Esophagus (tissue), 2 donors: ENCODE measurements around the gene EEF2. TPM values are rescaled to one million over a fixed set of nuclear protein-coding genes. Genes with fewer than 3 reads are reported as not detected.
"Not testable (repeated sequence)": the region's sequence is repeated elsewhere in the genome, so short reads cannot be mapped to it uniquely, and the experiment has no call there.

ENCODE experiments used
- H3K27ac ChIP-seq, 2 donors: one replicate each; pipeline ENCODE4 v1.5.1; 2013; ENCODE audit warnings: low read depth in 2 of 2, mild to moderate bottlenecking in 2 of 2, inconsistent platforms in 1 of 2, low read length in 1 of 2, moderate library complexity in 1 of 2
- H3K27me3 ChIP-seq, 2 donors: one replicate each; pipeline ENCODE4 v1.6.1; 2013; ENCODE audit warnings: low read length in 2 of 2, control low read depth in 1 of 2, mild to moderate bottlenecking in 1 of 2; ENCODE audit not compliant: insufficient read depth in 2 of 2, control insufficient read depth in 1 of 2
- H3K36me3 ChIP-seq, 2 donors: one replicate each; pipeline ENCODE4 v1.6.1; 2013; ENCODE audit warnings: low read length in 1 of 2; ENCODE audit not compliant: control insufficient read depth in 2 of 2, insufficient read depth in 2 of 2
- H3K4me1 ChIP-seq, 2 donors: one replicate each; pipeline ENCODE4 v1.6.1; 2013; ENCODE audit warnings: low read length in 1 of 2; ENCODE audit not compliant: control insufficient read depth in 2 of 2, insufficient read depth in 2 of 2
- H3K4me3 ChIP-seq, 2 donors: one replicate each; pipeline ENCODE4 v1.5.1; 2013; ENCODE audit warnings: low read length in 2 of 2, mild to moderate bottlenecking in 2 of 2, low read depth in 1 of 2, moderate library complexity in 1 of 2
- H3K9me3 ChIP-seq, 2 donors: one replicate each; pipeline ENCODE4 v1.6.1; 2013; ENCODE audit warnings: mild to moderate bottlenecking in 2 of 2, low read depth in 1 of 2, low read length in 1 of 2, moderate library complexity in 1 of 2; ENCODE audit not compliant: control insufficient read depth in 2 of 2, insufficient read depth in 1 of 2
- whole genome bisulfite sequencing, 2 donors: extraction: QIAGEN DNeasy Blood & Tissue Kit; methylation state at CpG; one replicate each; pipeline ENCODE4 v1.1.7; 2013; 5-methylcytosine and 5-hydroxymethylcytosine counted together
- polyA plus RNA-seq, 2 donors: library from polyadenylated mRNA; stranded (reverse); fragments of 200-250 nt; gene quantifications; one replicate each; pipeline ENCODE4 v1.2.3, GENCODE V29; 2013
- donor health status: healthy with polysubstance abuse.
- donor health status: Bipolar disorder and iron deficiency.

EEF2 gene
- polyA plus RNA-seq, 2 donors = 494 to 820 TPM

- Histone ChIP-seq H3K27ac (peak overlapping the region in 1 of 2 donors; percentile 8), H3K27me3 (no peaks in the 10 kb centered on the region), H3K9me3 (no peaks in the 10 kb centered on the region), H3K4me3 (no peak overlapping the region), H3K4me1 (peaks cover 0 to 5% of the 10 kb centered on the region in 2 donors), H3K36me3 (peaks cover 35 to 42% of the 10 kb centered on the region in 2 donors)
- WGBS, 2 donors = 69 to 79% methylated on average over 8 of the region's 8 CpGs
These were observed 10.1 kb downstream of the EEF2 start for GRCh38 chr19:3975144-3975543.

DNA sequence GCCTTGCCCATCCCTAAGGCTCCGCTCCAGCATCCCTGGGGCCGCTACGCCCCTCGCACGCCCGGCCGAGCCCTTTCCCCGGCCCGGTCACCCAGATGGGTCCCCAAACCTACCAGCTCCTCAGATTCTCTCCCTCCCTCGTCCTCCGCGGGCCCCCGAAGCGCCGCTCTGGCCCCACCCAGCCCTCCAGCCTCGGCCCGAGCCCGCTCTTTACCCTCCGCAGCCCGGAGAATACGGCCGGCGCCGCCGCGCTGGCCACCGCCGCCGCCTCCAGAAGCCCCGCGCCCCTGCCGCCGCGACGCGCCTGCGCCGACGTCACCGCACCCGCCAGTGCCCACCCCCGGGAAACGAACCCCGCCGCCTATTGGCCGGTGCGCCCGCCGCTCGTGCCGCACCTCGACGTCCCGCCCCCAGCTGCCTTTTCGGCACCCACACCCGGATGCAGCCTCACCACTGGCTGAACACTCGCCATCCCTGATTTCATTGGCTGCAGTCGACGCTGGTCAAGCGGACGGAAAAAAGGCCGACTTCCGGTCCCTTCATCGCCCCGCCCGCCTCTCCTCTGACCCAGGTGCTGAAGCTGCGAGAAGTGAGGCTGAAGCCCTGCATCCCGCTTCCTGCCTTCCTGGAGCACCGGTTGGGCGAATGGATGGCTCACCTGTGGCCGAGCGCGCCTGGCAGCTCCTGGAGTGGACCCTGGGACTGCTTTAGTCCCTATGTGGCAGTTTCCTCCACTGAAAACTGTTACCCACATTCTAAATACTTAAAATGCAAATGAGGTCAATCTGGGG is 14.3 kb downstream of the EEF2 start, which contains the start of gene DAPK3:
DAPK3 (minus strand) TSS at position 292 of the 791 bp plus-strand sequence. CDS start 1,364 bp downstream, outside the sequence.
- Histone ChIP-seq H3K4me3 (peak within 1 kb of the TSS; percentile 74 to 78), H3K36me3 (peaks cover 10% of the 10 kb centered on the region in 2 donors), H3K27ac (peak within 1 kb of the TSS; percentile 95 to 97), H3K27me3 (no peaks in the 10 kb centered on the region), H3K4me1 (peaks cover 3 to 12% of the 10 kb centered on the region in 2 donors), H3K9me3 (no peaks in the 10 kb centered on the region)
- 0% methylated on average over 73 of the region's 73 CpGs for WGBS, 2 donors

DNA sequence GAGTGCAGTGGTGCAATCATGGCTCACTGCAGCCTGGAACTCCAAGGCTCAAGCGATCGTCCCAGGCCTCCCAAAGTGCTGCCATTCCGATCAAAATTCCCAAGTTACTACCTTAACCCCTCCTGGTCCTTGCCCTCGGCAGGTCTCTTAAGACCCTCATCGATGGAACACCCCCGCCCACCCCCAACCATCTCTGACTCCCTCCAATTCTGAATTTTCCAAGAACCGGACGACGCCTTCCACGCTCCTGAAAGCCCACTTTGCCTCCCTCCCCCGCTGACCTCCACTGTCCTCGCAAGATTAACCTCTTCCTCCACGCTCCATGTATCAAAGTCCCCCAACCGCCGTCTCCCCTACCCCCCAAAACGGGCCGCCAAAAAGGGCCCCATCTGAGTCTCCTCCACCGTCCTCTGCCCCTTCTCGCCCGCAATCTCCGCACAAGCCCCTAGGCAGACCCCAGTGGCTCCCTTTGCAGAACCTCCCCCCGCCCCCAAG is 14.9 kb downstream of the EEF2 start:
- peak overlapping the region; percentile 95 to 97 for H3K27ac ChIP-seq
- WGBS, 2 donors = 0 to 1% methylated on average over 21 to 22 of the region's 22 CpGs
- peak overlapping the region; percentile 74 to 78 for H3K4me3 ChIP-seq
- peaks cover 3 to 12% of the 10 kb centered on the region in 2 donors for H3K4me1 ChIP-seq
- H3K9me3 ChIP-seq = no peaks in the 10 kb centered on the region
- peaks cover 5 to 6% of the 10 kb centered on the region in 2 donors for H3K36me3 ChIP-seq
- H3K27me3 ChIP-seq = no peaks in the 10 kb centered on the region

GRCh38 chr19:3969435-3970312 is 15.6 kb downstream of the EEF2 start:
- H3K27ac ChIP-seq = peak overlapping the region; percentile 95 to 97
- 17 to 22% methylated on average over 23 of the region's 23 CpGs for WGBS, 2 donors
- no peaks in the 10 kb centered on the region for H3K27me3 ChIP-seq
- no peaks in the 10 kb centered on the region for H3K9me3 ChIP-seq
- H3K36me3 ChIP-seq = peaks cover 7 to 10% of the 10 kb centered on the region in 2 donors
- peak overlapping the region; percentile 74 to 78 for H3K4me3 ChIP-seq
- H3K4me1 ChIP-seq = peaks cover 6 to 12% of the 10 kb centered on the region in 2 donors

DNA sequence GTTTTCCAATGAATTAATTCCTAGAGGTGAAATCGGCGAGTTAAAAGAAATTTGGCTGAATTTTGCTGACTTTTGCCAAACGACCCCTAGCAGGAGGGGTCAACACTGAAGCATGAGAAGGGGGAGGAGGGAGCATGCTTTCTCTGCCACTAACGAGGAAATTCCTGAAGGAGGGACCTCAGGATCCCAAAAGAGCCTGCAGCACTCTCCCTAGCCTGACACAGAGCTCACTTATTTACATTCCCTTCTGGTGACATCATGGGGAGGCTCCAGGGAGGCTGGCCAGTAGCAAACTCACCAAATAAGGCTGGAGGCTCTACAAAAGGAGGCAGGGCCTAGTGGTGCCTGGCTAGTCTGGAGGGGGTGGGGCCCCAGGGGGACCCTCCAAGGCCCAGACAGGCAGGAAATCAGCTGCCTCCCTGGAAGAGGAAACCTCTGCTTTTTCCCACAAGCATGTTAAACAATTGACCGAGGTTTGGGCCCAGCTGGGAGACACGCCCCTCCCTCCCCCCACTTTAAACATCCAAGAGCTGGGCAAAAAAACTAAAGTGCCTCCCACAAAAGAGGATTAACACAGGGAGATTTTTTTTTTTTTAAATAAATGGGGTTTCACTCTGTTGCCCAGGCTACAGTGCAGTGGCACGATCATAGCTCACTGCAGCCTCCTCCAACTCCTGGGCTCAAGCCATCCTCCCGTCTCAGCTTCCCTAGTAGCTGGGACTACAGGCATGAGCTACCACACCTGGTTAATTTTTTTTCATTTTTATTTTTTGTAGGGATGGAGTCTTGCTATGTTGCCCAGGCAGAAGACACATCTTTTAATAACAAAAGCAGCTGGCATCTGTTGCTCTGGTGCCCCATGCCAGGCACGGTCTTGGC is 16.5 kb downstream of the EEF2 start:
- peak overlapping the region in 1 of 2 donors; percentile 78 for H3K4me3 ChIP-seq
- H3K9me3 ChIP-seq = no peaks in the 10 kb centered on the region
- peaks cover 6 to 12% of the 10 kb centered on the region in 2 donors for H3K4me1 ChIP-seq
- H3K36me3 ChIP-seq = peaks cover 15 to 16% of the 10 kb centered on the region in 2 donors
- H3K27me3 ChIP-seq = no peaks in the 10 kb centered on the region
- WGBS, 2 donors = 21 to 27% methylated on average over 9 of the region's 9 CpGs
- H3K27ac ChIP-seq = peak overlapping the region; percentile 95 to 97

DNA sequence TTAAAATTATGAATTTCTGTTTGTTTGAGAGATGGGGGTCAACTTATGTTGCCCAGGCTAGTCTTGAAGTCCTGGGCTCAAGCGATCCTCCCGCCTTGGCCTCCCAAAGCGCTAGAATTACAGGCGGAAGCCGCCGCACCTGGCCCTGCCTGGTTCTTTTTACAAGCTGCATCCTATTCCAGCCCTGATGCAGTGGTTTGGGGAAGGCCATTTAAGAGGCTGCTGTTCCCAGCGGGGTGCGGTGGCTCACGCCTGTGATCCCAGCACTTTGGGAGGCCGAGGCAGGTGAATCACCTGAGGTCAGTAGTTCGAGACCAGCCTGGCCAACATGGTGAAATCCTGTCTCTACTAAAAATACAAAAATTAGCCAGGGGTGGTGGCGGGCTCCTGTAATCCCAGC is 17.3 kb downstream of the EEF2 start:
- H3K27me3 ChIP-seq, H3K4me3 ChIP-seq, H3K9me3 ChIP-seq: not testable (repeated sequence)
- Histone ChIP-seq H3K36me3 (peaks cover 16 to 23% of the 10 kb centered on the region in 2 donors), H3K4me1 (peaks cover 6 to 12% of the 10 kb centered on the region in 2 donors), H3K27ac (peak overlapping the region; percentile 49 to 83)
- WGBS, 2 donors = 87% methylated on average over 12 of the region's 12 CpGs

DNA sequence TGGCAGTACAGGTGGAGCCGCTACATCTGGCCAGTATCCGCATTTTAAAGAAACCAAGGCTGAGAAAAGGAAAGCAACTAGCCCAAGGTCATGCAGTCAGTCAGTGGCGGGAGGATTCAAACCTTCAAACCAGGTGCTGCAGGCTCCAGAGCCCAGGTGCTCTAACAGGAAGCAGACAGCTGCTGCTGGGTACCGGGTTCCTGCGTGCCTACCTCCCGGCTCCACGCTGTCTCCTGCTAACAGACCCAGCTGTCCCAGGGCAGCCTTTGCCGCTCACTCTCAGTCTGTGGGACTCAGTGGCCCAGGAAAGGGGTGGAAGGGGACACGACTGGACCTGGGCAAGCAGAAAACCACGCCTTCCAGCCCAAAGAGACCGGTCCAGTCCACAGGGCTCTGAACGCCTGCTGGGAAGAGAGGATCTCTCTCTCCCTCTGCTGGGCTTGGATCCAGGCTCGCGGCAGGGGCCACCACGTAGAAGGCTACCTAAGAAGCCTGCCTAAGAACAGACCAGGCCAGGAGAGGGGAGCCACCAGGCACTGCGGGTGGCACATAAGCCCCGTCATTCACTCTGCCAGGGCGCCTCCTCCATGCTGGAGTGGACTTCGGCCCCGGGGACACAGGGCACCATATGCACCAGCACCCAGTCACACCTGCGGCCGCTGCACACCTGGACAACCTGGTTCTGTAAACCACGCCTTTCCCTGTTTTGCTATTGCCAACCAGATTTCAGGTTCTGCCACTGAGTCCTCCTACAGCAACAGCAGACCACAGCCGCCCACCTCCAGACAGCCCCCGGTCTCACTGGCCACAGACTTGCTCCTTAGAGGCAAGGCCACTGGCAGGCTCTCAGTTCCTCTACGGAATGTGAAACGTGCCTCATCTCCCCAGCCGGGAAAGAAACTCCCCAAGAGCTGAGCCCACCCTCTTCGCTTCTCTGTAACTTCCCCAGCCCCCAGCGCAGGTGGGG is 18.9 kb downstream of the EEF2 start:
- H3K4me1 ChIP-seq = peaks cover 6 to 11% of the 10 kb centered on the region in 2 donors
- H3K4me3 ChIP-seq = no peak overlapping the region
- 64 to 79% methylated on average over 30 of the region's 30 CpGs for WGBS, 2 donors
- no peaks in the 10 kb centered on the region for H3K9me3 ChIP-seq
- H3K36me3 ChIP-seq = peaks cover 16 to 33% of the 10 kb centered on the region in 2 donors
- H3K27ac ChIP-seq = peak overlapping the region; percentile 4 to 59
- H3K27me3 ChIP-seq = no peaks in the 10 kb centered on the region
